ENCODE data around the gene NLRX1. TPM values are rescaled to one million over a fixed set of nuclear protein-coding genes. Genes with fewer than 3 reads are reported as not detected.
"Not testable (repeated sequence)": the region's sequence is repeated elsewhere in the genome, so short reads cannot be mapped to it uniquely, and the experiment has no call there.

NLRX1 gene
- total and polyA plus RNA-seq, 10 donors = 3.6 to 18.7 (median 14.0) TPM

DNA sequence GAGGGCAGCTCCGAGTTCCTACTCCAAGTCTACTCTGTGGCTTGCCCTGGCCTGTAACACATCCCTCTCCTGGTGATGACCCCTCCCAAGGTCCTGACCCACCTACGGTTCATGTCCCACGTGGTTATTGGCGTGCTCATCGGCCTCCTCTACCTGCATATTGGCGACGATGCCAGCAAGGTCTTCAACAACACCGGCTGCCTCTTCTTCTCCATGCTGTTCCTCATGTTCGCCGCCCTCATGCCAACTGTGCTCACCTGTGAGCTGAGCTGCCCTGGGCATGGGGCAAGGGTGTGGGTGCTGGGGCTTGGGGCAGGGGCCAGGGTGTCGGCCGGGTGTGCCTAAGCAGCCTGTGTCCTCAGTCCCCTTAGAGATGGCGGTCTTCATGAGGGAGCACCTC, 10.1 kb upstream of the NLRX1 start:
- WGBS, 5 donors = 91 to 96% (median 91%) methylated on average over 10 to 13 of the region's 13 CpGs

DNA sequence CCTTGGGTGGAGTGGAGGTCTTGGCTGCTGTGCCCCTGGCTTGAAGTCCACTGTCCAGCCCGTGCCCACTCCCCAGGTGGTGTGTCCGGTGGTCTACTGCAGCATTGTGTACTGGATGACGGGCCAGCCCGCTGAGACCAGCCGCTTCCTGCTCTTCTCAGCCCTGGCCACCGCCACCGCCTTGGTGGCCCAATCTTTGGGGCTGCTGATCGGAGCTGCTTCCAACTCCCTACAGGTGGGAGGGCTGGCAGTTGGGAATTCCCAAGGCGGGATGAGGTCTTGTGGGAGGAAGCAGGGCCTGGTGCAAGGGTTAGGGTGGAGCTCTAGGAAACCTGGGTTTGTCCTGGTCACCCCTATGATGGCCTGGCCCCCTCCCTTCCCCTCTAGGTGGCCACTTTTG, 8.4 kb upstream of the NLRX1 start:
- H3K4me1 ChIP-seq = no peaks in the 10 kb centered on the region
- 88 to 96% (median 93%) methylated on average over 5 to 9 of the region's 9 CpGs for WGBS, 5 donors
- peaks cover 0 to 10% (median 0%) of the 10 kb centered on the region in 7 donors for H3K27me3 ChIP-seq (replicated peaks in 1 of 7)
- DNase-seq = no peak
- H3K9me3 ChIP-seq = no peaks in the 10 kb centered on the region
- intact Hi-C loops (cut with DNase I; ENCODE audit: low total_unique reads) = no loop called here
- no peak overlapping the region for H3K4me3 ChIP-seq
- TF ChIP-seq, protein P1, sequence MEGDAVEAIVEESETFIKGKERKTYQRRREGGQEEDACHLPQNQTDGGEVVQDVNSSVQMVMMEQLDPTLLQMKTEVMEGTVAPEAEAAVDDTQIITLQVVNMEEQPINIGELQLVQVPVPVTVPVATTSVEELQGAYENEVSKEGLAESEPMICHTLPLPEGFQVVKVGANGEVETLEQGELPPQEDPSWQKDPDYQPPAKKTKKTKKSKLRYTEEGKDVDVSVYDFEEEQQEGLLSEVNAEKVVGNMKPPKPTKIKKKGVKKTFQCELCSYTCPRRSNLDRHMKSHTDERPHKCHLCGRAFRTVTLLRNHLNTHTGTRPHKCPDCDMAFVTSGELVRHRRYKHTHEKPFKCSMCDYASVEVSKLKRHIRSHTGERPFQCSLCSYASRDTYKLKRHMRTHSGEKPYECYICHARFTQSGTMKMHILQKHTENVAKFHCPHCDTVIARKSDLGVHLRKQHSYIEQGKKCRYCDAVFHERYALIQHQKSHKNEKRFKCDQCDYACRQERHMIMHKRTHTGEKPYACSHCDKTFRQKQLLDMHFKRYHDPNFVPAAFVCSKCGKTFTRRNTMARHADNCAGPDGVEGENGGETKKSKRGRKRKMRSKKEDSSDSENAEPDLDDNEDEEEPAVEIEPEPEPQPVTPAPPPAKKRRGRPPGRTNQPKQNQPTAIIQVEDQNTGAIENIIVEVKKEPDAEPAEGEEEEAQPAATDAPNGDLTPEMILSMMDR (IDR thresholded peaks at IDR 0.05 in 8 of 11, conservative IDR thresholded peaks at IDR 0.05 in 3 of 11) = no peak
- no peak for TF ChIP-seq POLR2A (IDR thresholded peaks at IDR 0.05)
- no peak for TF ChIP-seq POLR2AphosphoS5 (IDR thresholded peaks at IDR 0.05)
- H3K36me3 ChIP-seq = no peaks in the 10 kb centered on the region
- H3K27ac ChIP-seq = no peak overlapping the region

More for the DNA sequence above, 10.1 kb upstream of the NLRX1 start:
- Histone ChIP-seq H3K9me3 (no peaks in the 10 kb centered on the region), H3K4me3 (no peak overlapping the region), H3K27me3 (replicated peaks in 1 of 7) (peaks cover 0 to 10% (median 0%) of the 10 kb centered on the region in 7 donors), H3K27ac (no peak overlapping the region), H3K36me3 (no peaks in the 10 kb centered on the region), H3K4me1 (no peaks in the 10 kb centered on the region)
- DNase-seq = no peak
- TF ChIP-seq POLR2AphosphoS5 (IDR thresholded peaks at IDR 0.05) (no peak), POLR2A (IDR thresholded peaks at IDR 0.05) (no peak)
- TF ChIP-seq, protein P1 (IDR thresholded peaks at IDR 0.05 in 8 of 11, conservative IDR thresholded peaks at IDR 0.05 in 3 of 11) = no peak
- intact Hi-C loops (cut with DNase I; ENCODE audit: low total_unique reads) = no loop called here

DNA sequence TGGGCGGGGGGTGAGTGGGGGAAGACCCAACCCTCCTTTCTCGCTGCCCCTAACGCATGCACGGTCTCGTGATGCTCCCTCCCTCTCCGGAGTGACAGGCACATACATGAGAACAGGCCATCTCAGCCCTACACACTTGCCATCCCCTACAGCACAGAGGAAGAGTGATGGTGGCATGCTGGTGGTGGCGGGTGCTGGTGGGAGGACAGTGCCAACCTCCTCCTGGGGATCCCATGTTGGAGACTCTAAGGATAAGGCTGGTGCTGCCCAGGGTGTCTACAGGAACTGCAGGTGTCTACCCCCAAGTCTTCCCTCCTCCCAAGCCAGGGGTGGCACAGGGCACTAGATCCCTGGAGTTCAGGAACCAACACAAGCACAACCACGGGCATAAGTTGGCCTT, 6.7 kb upstream of the NLRX1 start:
- no peak overlapping the region for H3K27ac ChIP-seq
- 70 to 93% (median 86%) methylated on average over 7 to 8 of the region's 8 CpGs for WGBS, 5 donors
- no peaks in the 10 kb centered on the region for H3K36me3 ChIP-seq
- TF ChIP-seq, protein P1 (IDR thresholded peaks at IDR 0.05 in 8 of 11, conservative IDR thresholded peaks at IDR 0.05 in 3 of 11) = no peak
- no peak for TF ChIP-seq POLR2A (IDR thresholded peaks at IDR 0.05)
- no peak overlapping the region for H3K4me3 ChIP-seq
- no peaks in the 10 kb centered on the region for H3K9me3 ChIP-seq
- no peak for DNase-seq
- peaks cover 0 to 2% (median 0%) of the 10 kb centered on the region in 7 donors for H3K27me3 ChIP-seq (replicated peaks in 1 of 7)
- no peaks in the 10 kb centered on the region for H3K4me1 ChIP-seq
- intact Hi-C loops (cut with DNase I; ENCODE audit: low total_unique reads) = no loop called here

DNA sequence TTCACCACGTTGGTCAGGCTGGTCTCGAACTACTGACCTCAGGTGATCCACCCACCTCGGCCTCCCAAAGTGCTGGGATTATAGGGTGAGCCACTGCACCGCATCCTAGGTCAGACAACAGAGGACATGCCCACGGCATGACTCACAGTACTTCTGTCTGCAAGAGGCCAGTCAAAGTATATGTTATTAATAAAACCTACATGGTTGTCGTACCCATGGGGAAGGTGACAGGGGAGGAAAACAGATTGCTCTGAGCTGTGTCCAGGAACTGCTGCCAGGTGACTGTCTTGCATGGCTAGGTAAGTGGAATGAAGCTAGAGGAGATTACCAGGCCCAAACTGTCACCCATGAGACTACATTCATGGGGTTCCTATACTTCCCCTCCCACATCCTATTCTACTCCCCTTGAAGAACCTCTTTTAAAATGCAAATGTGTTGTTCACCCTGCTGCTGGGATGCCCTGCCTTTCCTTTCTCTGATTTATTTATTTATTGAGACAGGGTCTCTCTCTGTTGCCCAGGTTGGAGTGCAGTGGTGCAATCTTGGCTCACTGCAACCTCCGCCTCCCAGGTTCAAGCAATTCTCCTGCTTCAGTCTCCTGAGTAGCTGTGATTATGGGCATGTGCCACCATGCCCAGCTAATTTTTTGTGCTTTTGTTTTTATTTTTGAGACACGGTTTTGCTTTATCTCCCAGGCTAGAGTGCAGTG, 2.0 kb upstream of the NLRX1 start:
- peaks cover 3 to 20% (median 11%) of the 10 kb centered on the region in 6 donors for H3K4me1 ChIP-seq
- WGBS, 5 donors = 75 to 88% (median 84%) methylated on average over 5 to 8 of the region's 8 CpGs
- no peaks in the 10 kb centered on the region for H3K9me3 ChIP-seq
- TF ChIP-seq POLR2AphosphoS5 (IDR thresholded peaks at IDR 0.05) (no peak), POLR2A (IDR thresholded peaks at IDR 0.05) (no peak)
- TF ChIP-seq, protein P1 (IDR thresholded peaks at IDR 0.05 in 8 of 11, conservative IDR thresholded peaks at IDR 0.05 in 3 of 11) = no peak
- H3K27me3 ChIP-seq (replicated peaks in 1 of 7) = no peaks in the 10 kb centered on the region
- H3K36me3 ChIP-seq = peaks cover 0 to 3% (median 0%) of the 10 kb centered on the region in 6 donors
- no peak overlapping the region for H3K27ac ChIP-seq
- intact Hi-C loops (cut with DNase I; ENCODE audit: low total_unique reads) = no loop called here
- no peak overlapping the region for H3K4me3 ChIP-seq
- DNase-seq = no peak

DNA sequence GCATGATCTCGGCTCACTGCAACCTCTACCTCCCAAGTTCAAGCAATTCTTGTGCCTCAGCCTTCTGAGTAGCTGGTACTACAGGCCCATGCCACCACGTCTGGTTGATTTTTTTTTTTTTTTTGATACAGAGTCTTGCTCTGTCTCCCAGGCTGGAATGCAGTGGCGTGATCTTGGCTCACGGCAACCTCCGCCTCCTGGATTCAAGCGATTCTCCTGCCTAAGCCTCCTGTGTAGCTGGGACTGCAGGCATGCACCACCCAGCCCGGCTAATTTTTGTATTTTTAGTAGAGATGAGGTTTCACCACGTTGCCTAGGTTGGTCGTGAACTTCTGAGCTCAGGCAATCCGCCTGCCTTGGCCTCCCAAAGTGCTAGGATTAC, 1.5 kb upstream of the NLRX1 start:
- peaks cover 3 to 22% (median 13%) of the 10 kb centered on the region in 6 donors for H3K4me1 ChIP-seq
- 87 to 92% (median 91%) methylated on average over 10 of the region's 10 CpGs for WGBS, 5 donors
- H3K36me3 ChIP-seq; intact Hi-C loops (cut with DNase I; ENCODE audit: low total_unique reads); DNase-seq; H3K9me3 ChIP-seq; H3K27me3 ChIP-seq (replicated peaks in 1 of 7); H3K4me3 ChIP-seq; H3K27ac ChIP-seq: not testable (repeated sequence)
